ENCODE results near the gene SIRT2. TPM values are rescaled to one million over a fixed set of nuclear protein-coding genes. Genes with fewer than 3 reads are reported as not detected.
"Not testable (repeated sequence)": the region's sequence is repeated elsewhere in the genome, so short reads cannot be mapped to it uniquely, and the experiment has no call there.

SIRT2 gene
- total RNA-seq, 1 donor from 2014 or later: 60.2 TPM

DNA sequence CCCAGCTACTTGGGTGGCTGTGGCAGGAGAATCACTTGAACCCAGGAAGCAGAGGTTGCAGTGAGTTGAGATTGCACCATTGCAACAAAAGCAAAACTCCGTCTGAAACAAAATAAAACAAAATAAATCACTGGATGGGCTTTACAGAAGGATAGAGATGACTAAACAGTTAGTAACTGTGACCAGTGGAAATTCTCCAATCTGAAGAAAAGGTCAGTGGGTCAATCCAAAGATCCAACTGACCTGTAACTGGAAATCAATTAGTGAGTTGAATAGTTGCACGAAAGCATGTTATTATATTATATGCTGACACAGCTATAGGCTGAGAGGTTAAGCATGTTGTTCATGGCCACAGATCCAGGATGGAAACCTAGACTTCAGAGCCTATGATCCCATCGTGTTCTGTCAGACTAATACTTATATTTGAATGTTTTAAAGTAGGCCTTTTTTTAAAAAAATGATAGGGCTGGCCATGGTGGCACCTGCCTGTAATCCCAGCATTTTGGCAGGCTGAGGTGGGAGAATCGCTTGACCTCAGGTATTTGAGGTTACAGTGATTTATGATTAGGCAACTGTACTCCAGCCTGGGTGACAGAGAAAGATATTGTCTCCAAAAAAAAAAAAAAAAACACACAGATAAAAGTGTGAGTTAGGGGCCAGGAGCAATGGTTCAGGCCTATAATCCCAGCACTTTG is 69.2 kb downstream of the SIRT2 start:
- no peak for DNase-seq (ENCODE audit: low spot score)

DNA sequence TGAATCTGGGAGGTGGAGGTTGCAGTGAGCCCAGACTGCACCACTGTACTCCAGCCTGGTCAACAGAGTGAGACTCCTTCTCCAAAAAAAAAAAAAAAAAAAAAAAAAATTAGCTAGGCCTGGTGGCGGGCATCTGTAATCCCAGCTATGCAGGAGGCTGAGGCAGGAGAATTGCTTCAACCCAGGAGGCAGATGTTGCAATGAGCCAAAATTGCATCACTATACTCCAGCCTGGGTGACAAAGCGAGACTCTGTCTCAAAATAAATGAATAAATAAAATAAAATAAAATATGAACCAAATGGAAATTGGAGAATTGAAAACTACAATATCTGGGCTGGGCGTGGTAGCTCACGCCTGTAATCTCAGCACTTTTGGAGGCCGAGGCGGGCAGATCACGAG is 70.2 kb downstream of the SIRT2 start:
- DNase-seq (ENCODE audit: low spot score): not testable (repeated sequence)

Other genes starting within 250 kb of the SIRT2 start
- 1.3 TPM for gene CAPN12, start 155.1 kb downstream of the SIRT2 start, total RNA-seq
- gene LGALS7, start 126.1 kb downstream of the SIRT2 start, total RNA-seq: not detected
- gene LGALS7B, start 110.4 kb downstream of the SIRT2 start, total RNA-seq: not detected
- 3.5 TPM for gene LGALS4, start 86.7 kb downstream of the SIRT2 start, total RNA-seq
- 302 TPM for gene ECH1, start 67.8 kb downstream of the SIRT2 start, total RNA-seq
- gene HNRNPL, start 49.6 kb downstream of the SIRT2 start, total RNA-seq: 231 TPM
- 8.9 TPM for gene RINL, start 21.3 kb downstream of the SIRT2 start, total RNA-seq
- 24.2 TPM for gene NFKBIB, start 351 bp upstream of the SIRT2 start, total RNA-seq
- not detected for gene CCER2, start 12.6 kb upstream of the SIRT2 start, total RNA-seq
- 14.0 TPM for gene SARS2, start 31.1 kb upstream of the SIRT2 start, total RNA-seq
- 38.6 TPM for gene MRPS12, start 31.3 kb upstream of the SIRT2 start, total RNA-seq
- 28.4 TPM for gene FBXO17, start 76.1 kb upstream of the SIRT2 start, total RNA-seq
- 21.7 TPM for gene FBXO27, start 132.9 kb upstream of the SIRT2 start, total RNA-seq
- gene ACP7, start 184.8 kb upstream of the SIRT2 start, total RNA-seq: not detected
- 18.0 TPM for gene PAK4, start 226.2 kb upstream of the SIRT2 start, total RNA-seq

Measured in mesenteric fat pad (tissue), 1 donor.